IMR-90 (cell line): Measurements from ENCODE around the gene ZBTB46. TPM values are rescaled to one million over a fixed set of nuclear protein-coding genes. Genes with fewer than 3 reads are reported as not detected.

Source experiments
- ATAC-seq: fragments of 200-7000 bp; cut with Tn5 transposase; 2 replicates; pipeline ENCODE4 v1.9.1; 2020; ENCODE audit warnings: low read depth, mild to moderate bottlenecking, moderate library complexity
- BruUV-seq: library from RNA; stranded (reverse); fragments of 400-500 nt; replicated peaks from 2 replicates; lab custom pipeline; 2021; lab: Mats Ljungman, UMichigan
- CTCF ChIA-PET: fragments of 300-600 bp; formaldehyde crosslinking; extraction: SDS; loops from one replicate; lab custom pipeline; 2021; ENCODE audit warnings: antibody characterized with exemption; lab: Yijun Ruan, JAX
- POLR2A ChIA-PET: fragments of 300-600 bp; sonication (Branson Sonifier 250); formaldehyde crosslinking; loops from one replicate; lab custom pipeline; 2022; ENCODE audit warnings: antibody characterized with exemption; ENCODE audit not compliant: unreplicated experiment; lab: Charles Lee
- DNase-seq: peaks from one replicate; pipeline ENCODE4 v3.0.0; 2013
- H2AFZ ChIP-seq: replicated peaks from 2 replicates; pipeline ENCODE3; 2013; ENCODE audit warnings: low read length, mild to moderate bottlenecking; ENCODE audit not compliant: poor library complexity
- H2AK5ac ChIP-seq: 2 replicates; pipeline ENCODE4 v1.6.1; 2013; ENCODE audit warnings: low read depth, low read length, inconsistent platforms
- H2AK9ac ChIP-seq: replicated peaks from 2 replicates; pipeline ENCODE3; 2013; ENCODE audit warnings: mild to moderate bottlenecking, low read depth, low read length, moderate library complexity; ENCODE audit not compliant: poor library complexity
- H2BK120ac ChIP-seq: 2 replicates; pipeline ENCODE4 v1.6.1; 2013; ENCODE audit warnings: low read depth, low read length, inconsistent platforms
- H2BK15ac ChIP-seq: 3 replicates; pipeline ENCODE4 v1.6.1; 2013; ENCODE audit warnings: low read depth, low read length, inconsistent platforms
- H2BK20ac ChIP-seq: 2 replicates; pipeline ENCODE4 v1.6.1; 2013; ENCODE audit warnings: low read depth, mild to moderate bottlenecking, inconsistent platforms, low read length, moderate library complexity
- H2BK5ac ChIP-seq: 2 replicates; pipeline ENCODE4 v1.6.1; 2013; ENCODE audit warnings: mild to moderate bottlenecking, low read depth, low read length, inconsistent platforms; ENCODE audit not compliant: poor library complexity, severe bottlenecking
- H3K14ac ChIP-seq: replicated peaks from 2 replicates; pipeline ENCODE4 v1.6.1; 2013; ENCODE audit warnings: low read depth, low read length, inconsistent platforms
- H3K18ac ChIP-seq: 2 replicates; pipeline ENCODE4 v1.6.1; 2013; ENCODE audit warnings: low read depth, low read length, control low read depth
- H3K23ac ChIP-seq: 2 replicates; pipeline ENCODE4 v1.6.1; 2013; ENCODE audit warnings: low read depth, low read length, inconsistent platforms
- H3K27ac ChIP-seq: 2 replicates; pipeline ENCODE4 v1.5.1; 2013; ENCODE audit warnings: mild to moderate bottlenecking, control low read depth, low read length; ENCODE audit not compliant: insufficient read depth
- H3K27me3 ChIP-seq: 2 replicates; pipeline ENCODE4 v1.6.1; 2013; ENCODE audit warnings: low read length; ENCODE audit not compliant: control insufficient read depth, insufficient read depth
- H3K36me3 ChIP-seq: 2 replicates; pipeline ENCODE4 v1.6.1; 2013; ENCODE audit warnings: low read length, mixed read lengths; ENCODE audit not compliant: control insufficient read depth, insufficient read depth
- H3K4ac ChIP-seq: 2 replicates; pipeline ENCODE4 v1.6.1; 2013; ENCODE audit warnings: low read depth, low read length, inconsistent platforms
- H3K4me1 ChIP-seq: 2 replicates; pipeline ENCODE4 v1.6.1; 2013; ENCODE audit warnings: low read length, mixed read lengths; ENCODE audit not compliant: control insufficient read depth, insufficient read depth
- H3K4me2 ChIP-seq: 2 replicates; pipeline ENCODE4 v1.6.1; 2013; ENCODE audit warnings: low read depth, mild to moderate bottlenecking, control low read depth, low read length, moderate library complexity
- H3K4me3 ChIP-seq: 2 replicates; pipeline ENCODE4 v1.5.1; 2013; ENCODE audit warnings: low read depth, mild to moderate bottlenecking, control low read depth, low read length, moderate library complexity; ENCODE audit not compliant: insufficient read depth
- H3K56ac ChIP-seq: 2 replicates; pipeline ENCODE4 v1.6.1; 2013; ENCODE audit warnings: low read length, inconsistent platforms; ENCODE audit not compliant: insufficient read depth; ENCODE audit errors: extremely low read depth
- H3K79me1 ChIP-seq, 2 experiments: 2 replicates each; pipeline ENCODE4 v1.6.1; 2013; ENCODE audit warnings: low read length in 2 of 2, inconsistent platforms in 1 of 2, low read depth in 1 of 2
- H3K9ac ChIP-seq: 2 replicates; pipeline ENCODE4 v1.6.1; 2013; ENCODE audit warnings: low read depth, low read length, control low read depth
- H3K9me1 ChIP-seq: 2 replicates; pipeline ENCODE4 v1.6.1; 2013; ENCODE audit warnings: low read length, inconsistent platforms; ENCODE audit not compliant: insufficient read depth
- H3K9me3 ChIP-seq: 2 replicates; pipeline ENCODE4 v1.6.1; 2013; ENCODE audit warnings: low read length; ENCODE audit not compliant: control insufficient read depth, insufficient read depth
- H4K20me1 ChIP-seq: 2 replicates; pipeline ENCODE4 v1.6.1; 2013; ENCODE audit warnings: low read length, inconsistent platforms; ENCODE audit not compliant: insufficient read depth
- H4K5ac ChIP-seq: 2 replicates; pipeline ENCODE4 v1.6.1; 2013; ENCODE audit warnings: mild to moderate bottlenecking, low read depth, low read length, control low read depth
- H4K8ac ChIP-seq, 2 experiments: 2 replicates each; pipeline ENCODE4 v1.6.1; 2013; ENCODE audit warnings: low read depth in 2 of 2, low read length in 2 of 2, control low read depth in 1 of 2, inconsistent platforms in 1 of 2
- H4K91ac ChIP-seq: 2 replicates; pipeline ENCODE4 v1.6.1; 2013; ENCODE audit warnings: low read depth, low read length, inconsistent platforms; ENCODE audit not compliant: insufficient read depth
- RCOR1 ChIP-seq: IDR thresholded peaks from 2 replicates; pipeline ENCODE4 v1.6.1; 2012; ENCODE audit warnings: mild to moderate bottlenecking, low read length, improper control_type of control experiment; ENCODE audit not compliant: insufficient replicate concordance
- USF2 ChIP-seq: fragments of 150-350 bp; IDR thresholded peaks from 2 replicates; pipeline ENCODE4 v1.6.1; 2017; ENCODE audit warnings: mild to moderate bottlenecking, antibody characterized with exemption, low read length, low read depth
- whole genome bisulfite sequencing, 2 experiments: methylation state at CpG; one replicate each; pipeline versions ENCODE4 v1.1.5 to v1.1.7; 2013; ENCODE audit warnings: missing lambda C conversion rate in 2 of 2; ENCODE audit not compliant: insufficient read length in 1 of 2; ENCODE audit errors: extremely low coverage in 2 of 2; 5-methylcytosine and 5-hydroxymethylcytosine counted together
- dilution Hi-C: fragments of 300-500 bp; cut with HindIII; formaldehyde crosslinking; loops from one replicate; pipeline ENCODE4 v1.14.3; 2018; ENCODE audit warnings: low sequenced_read_pairs; ENCODE audit not compliant: unreplicated experiment
- in situ Hi-C: fragments of 300-500 bp; cut with MboI; formaldehyde crosslinking; loops from 3 replicates; pipeline ENCODE4 v1.14.3; 2019; ENCODE audit warnings: low sequenced_read_pairs, inconsistent platforms, mixed read lengths
- intact Hi-C: fragments of 100-400 bp; cut with micrococcal nuclease; formaldehyde crosslinking; loops from 2 replicates; pipeline ENCODE4 v1.10.0; 2022
- polyA plus RNA-seq, 3 experiments: library from polyadenylated mRNA; depleted of rRNA; stranded (reverse); fragments of >200 nt; gene quantifications; 2 replicates each; pipeline ENCODE4 v1.2.3, GENCODE V29; 2012; ENCODE audit warnings: low replicate concordance in 1 of 3
- total RNA-seq: library from RNA; depleted of rRNA; stranded (reverse); fragments of >200 nt; gene quantifications from 2 replicates; pipeline ENCODE4 v1.2.3, GENCODE V29; 2012

The ZBTB46 gene
- total and polyA plus RNA-seq, 2 of the 4 experiments (the other 2 are of a cell fraction): 4.2 to 14.9 TPM

- peaks cover 37% of the 10 kb centered on the region; the same call in 1 of the 2 replicates for H4K20me1 ChIP-seq
- H3K4me2 ChIP-seq: peak overlapping the region; percentile 93
- H4K5ac ChIP-seq: no peak overlapping the region
- DNase-seq (no peak), ATAC-seq (no peak)
- intact Hi-C loops: no loop called here
- no peak overlapping the region for H4K91ac ChIP-seq
- peak overlapping the region; percentile 52 for H3K4me3 ChIP-seq
- POLR2A ChIA-PET: interaction anchor here (0.6 kb wide), 1 partner anchor 18 kb away, joined by 3 read pairs; no protein-coding TSS in a partner anchor
- 27% methylated on average over 3 of the region's 10 CpGs; no CpG with 5 or more reads in 1 of the 2 experiments for WGBS, 2 experiments
- dilution Hi-C loops: no loop called here
- no peaks in the 10 kb centered on the region for H3K36me3 ChIP-seq
- peak overlapping the region; percentile 14; the same call in 1 of the 2 replicates for H2AK5ac ChIP-seq
- H2AK9ac ChIP-seq: no peak overlapping the region
- H3K27me3 ChIP-seq: no peaks in the 10 kb centered on the region
- 0 out of 2 replicates have a peak overlapping the region, but pooled peaks have one; percentile 28 for H3K4ac ChIP-seq
- no peak overlapping the region; the same call in 1 of the 2 replicates for H2BK120ac ChIP-seq
- H3K56ac ChIP-seq: no peak overlapping the region
- H2BK20ac ChIP-seq: no peak overlapping the region
- H3K9me1 ChIP-seq: peaks cover 28% of the 10 kb centered on the region
- H3K9ac ChIP-seq: peak overlapping the region; percentile 48
- CTCF ChIA-PET: no interaction called here
- no TSS peak for BruUV-seq
- H3K4me1 ChIP-seq: peaks cover 34% of the 10 kb centered on the region
- peak overlapping the region; percentile 70; the same call in 1 of the 2 replicates for H3K23ac ChIP-seq
- TF ChIP-seq USF2 (no peak), RCOR1 (no peak)
- no peak overlapping the region for H3K18ac ChIP-seq
- no peak overlapping the region; a peak in 1 of 4 replicates for H4K8ac ChIP-seq
- H3K9me3 ChIP-seq: no peaks in the 10 kb centered on the region
- H3K79me1 ChIP-seq: peaks cover 24 to 60% of the 10 kb centered on the region in 2 experiments
- no peak overlapping the region for H3K27ac ChIP-seq
- H3K14ac ChIP-seq: peak overlapping the region; percentile 85
- no peak overlapping the region for H2BK15ac ChIP-seq
- in situ Hi-C loops: no loop called here
- no peak overlapping the region for H2BK5ac ChIP-seq
- H2AFZ ChIP-seq: peak overlapping the region; percentile 87
These were observed 1.5 kb downstream of the ZBTB46 start for GRCh38 chr20:63829603-63829944.
